Measurements from ENCODE around the gene OSBPL2.

The OSBPL2 gene

DNA sequence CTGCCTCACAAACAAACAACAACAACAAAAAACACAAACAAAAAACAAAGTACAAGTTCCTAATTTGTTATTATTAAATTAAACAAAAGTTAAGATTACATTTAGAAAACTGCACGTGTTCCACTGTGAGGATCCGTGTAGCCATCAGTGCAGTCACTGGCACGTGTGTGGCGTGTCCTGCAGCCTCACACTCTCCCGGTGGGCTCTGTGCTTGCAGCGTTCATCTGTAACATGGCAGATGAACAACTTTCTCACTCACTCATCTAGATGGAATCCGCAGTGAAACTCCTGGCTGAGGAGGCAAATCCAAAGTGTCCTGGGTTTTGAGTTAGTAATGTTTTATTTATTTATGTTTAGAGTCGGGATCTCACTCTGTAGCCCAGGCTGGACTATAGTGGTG, 51.6 kb downstream of the OSBPL2 start:
- Histone ChIP-seq H3K4me2 (ENCODE audit: insufficient read depth, low read length) (no peak overlapping the region), H3K27me3 (ENCODE audit: insufficient read depth, low read length, poor library complexity) (no peaks in the 10 kb centered on the region), H3K4me3 (ENCODE audit: low read depth in 1 of 2, low read length in 2 of 2) (no peak overlapping the region), H3K79me2 (ENCODE audit: insufficient read depth, low read length) (no peaks in the 10 kb centered on the region), H3K36me3 (ENCODE audit: insufficient read depth, low read length) (peaks cover 63% of the 10 kb centered on the region), H2AFZ (ENCODE audit: low read depth, low read length) (no peak overlapping the region), H4K20me1 (ENCODE audit: insufficient read depth, low read length) (no peaks in the 10 kb centered on the region), H3K9me3 (ENCODE audit: insufficient read depth, low read length, severe bottlenecking) (no peaks in the 10 kb centered on the region), H3K27ac (ENCODE audit: low read length) (no peak overlapping the region), H3K4me1 (ENCODE audit: insufficient read depth, low read length) (no peaks in the 10 kb centered on the region), H3K9ac (ENCODE audit: low read depth, low read length) (no peak overlapping the region)
- ATAC-seq (ENCODE audit: insufficient read depth, low read depth) (no peak), DNase-seq (no peak)
- TF ChIP-seq, protein P1, sequence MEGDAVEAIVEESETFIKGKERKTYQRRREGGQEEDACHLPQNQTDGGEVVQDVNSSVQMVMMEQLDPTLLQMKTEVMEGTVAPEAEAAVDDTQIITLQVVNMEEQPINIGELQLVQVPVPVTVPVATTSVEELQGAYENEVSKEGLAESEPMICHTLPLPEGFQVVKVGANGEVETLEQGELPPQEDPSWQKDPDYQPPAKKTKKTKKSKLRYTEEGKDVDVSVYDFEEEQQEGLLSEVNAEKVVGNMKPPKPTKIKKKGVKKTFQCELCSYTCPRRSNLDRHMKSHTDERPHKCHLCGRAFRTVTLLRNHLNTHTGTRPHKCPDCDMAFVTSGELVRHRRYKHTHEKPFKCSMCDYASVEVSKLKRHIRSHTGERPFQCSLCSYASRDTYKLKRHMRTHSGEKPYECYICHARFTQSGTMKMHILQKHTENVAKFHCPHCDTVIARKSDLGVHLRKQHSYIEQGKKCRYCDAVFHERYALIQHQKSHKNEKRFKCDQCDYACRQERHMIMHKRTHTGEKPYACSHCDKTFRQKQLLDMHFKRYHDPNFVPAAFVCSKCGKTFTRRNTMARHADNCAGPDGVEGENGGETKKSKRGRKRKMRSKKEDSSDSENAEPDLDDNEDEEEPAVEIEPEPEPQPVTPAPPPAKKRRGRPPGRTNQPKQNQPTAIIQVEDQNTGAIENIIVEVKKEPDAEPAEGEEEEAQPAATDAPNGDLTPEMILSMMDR (IDR thresholded peaks at IDR 0.05; ENCODE audit: borderline replicate concordance, extremely low read depth, low read length, poor library complexity, severe bottlenecking), result no peak
- TF ChIP-seq EZH2 (IDR thresholded peaks at IDR 0.05; ENCODE audit: borderline replicate concordance, low read depth, low read length, severe bottlenecking), result no peak

DNA sequence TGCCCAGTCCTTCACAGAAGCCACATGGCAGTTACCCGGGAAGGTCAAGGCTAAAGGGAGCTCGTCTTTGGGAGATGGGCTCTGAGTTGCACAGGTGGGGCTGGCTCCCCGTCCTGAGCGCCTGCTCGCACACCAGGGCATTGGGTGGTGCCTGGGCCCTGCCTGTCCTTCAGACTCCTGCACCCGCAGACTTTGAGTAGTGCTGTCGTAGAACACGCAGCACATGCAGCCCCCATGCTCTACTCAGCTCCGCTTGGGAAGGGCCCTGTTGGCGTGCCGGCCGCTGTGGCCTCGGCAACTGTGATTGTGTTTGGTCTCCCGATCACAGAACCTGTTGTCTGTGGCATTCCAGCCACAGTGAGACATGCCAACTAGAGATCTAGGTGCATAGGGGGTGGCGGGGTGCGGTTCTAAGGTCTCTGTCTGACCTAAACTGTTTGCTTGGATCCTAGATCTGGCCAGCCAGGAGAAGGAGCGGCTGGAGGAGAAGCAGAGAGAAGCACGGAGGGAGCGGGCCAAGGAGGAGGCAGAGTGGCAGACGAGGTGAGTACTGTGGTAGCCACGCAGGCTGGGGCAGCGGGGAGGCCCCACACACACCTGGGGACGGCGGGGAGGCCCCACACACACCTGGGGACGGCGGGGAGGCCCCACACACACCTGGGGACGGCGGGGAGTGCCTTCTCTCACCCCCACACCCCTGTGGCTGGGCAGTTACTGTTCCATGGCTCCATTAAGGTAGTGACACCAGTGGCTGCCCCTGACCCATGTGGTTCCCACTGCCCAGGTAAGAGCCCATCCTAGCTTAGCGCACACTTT, 53.1 kb downstream of the OSBPL2 start:
- H3K4me1 ChIP-seq (ENCODE audit: insufficient read depth, low read length), result no peaks in the 10 kb centered on the region
- no peaks in the 10 kb centered on the region for H3K79me2 ChIP-seq (ENCODE audit: insufficient read depth, low read length)
- H4K20me1 ChIP-seq (ENCODE audit: insufficient read depth, low read length), result no peaks in the 10 kb centered on the region; the same call in 1 of the 2 replicates
- H2AFZ ChIP-seq (ENCODE audit: low read depth, low read length), result no peak overlapping the region
- no peak for DNase-seq
- no peak for ATAC-seq (ENCODE audit: insufficient read depth, low read depth)
- H3K27ac ChIP-seq (ENCODE audit: low read length), result no peak overlapping the region
- H3K27me3 ChIP-seq (ENCODE audit: insufficient read depth, low read length, poor library complexity), result no peaks in the 10 kb centered on the region
- no peak overlapping the region for H3K4me3 ChIP-seq (ENCODE audit: low read depth in 1 of 2, low read length in 2 of 2)
- no peaks in the 10 kb centered on the region for H3K9me3 ChIP-seq (ENCODE audit: insufficient read depth, low read length, severe bottlenecking)
- no peak for TF ChIP-seq EZH2 (IDR thresholded peaks at IDR 0.05; ENCODE audit: borderline replicate concordance, low read depth, low read length, severe bottlenecking)
- TF ChIP-seq, protein P1 (IDR thresholded peaks at IDR 0.05; ENCODE audit: borderline replicate concordance, extremely low read depth, low read length, poor library complexity, severe bottlenecking), result no peak
- no peak overlapping the region for H3K9ac ChIP-seq (ENCODE audit: low read depth, low read length)
- H3K36me3 ChIP-seq (ENCODE audit: insufficient read depth, low read length), result peaks cover 67% of the 10 kb centered on the region
- no peak overlapping the region for H3K4me2 ChIP-seq (ENCODE audit: insufficient read depth, low read length)

DNA sequence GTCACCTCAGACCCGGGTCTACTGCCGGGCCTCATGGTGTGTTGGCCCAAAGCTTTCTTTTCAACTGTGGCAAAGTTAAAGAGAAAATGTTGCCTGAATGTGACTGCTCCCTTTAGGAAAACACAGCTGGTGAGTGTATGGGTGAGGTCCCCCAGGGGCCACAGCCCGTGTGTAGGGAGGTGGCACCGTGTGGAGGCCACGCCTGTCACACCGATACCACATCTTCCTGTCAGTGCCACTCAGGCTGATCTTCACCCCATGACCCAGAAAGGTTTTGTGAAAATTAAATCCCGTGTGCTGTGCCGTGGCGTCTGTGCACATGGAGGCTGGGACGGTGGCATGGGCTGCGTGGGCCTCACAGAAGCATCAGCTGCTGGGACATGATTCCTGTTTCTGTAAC, 53.8 kb downstream of the OSBPL2 start:
- Histone ChIP-seq H3K79me2 (ENCODE audit: insufficient read depth, low read length) (no peaks in the 10 kb centered on the region), H3K36me3 (ENCODE audit: insufficient read depth, low read length) (peaks cover 67% of the 10 kb centered on the region), H4K20me1 (ENCODE audit: insufficient read depth, low read length) (no peaks in the 10 kb centered on the region; the same call in 1 of the 2 replicates), H2AFZ (ENCODE audit: low read depth, low read length) (no peak overlapping the region), H3K27me3 (ENCODE audit: insufficient read depth, low read length, poor library complexity) (no peaks in the 10 kb centered on the region), H3K4me1 (ENCODE audit: insufficient read depth, low read length) (no peaks in the 10 kb centered on the region), H3K9ac (ENCODE audit: low read depth, low read length) (no peak overlapping the region), H3K9me3 (ENCODE audit: insufficient read depth, low read length, severe bottlenecking) (no peaks in the 10 kb centered on the region), H3K4me3 (ENCODE audit: low read depth in 1 of 2, low read length in 2 of 2) (no peak overlapping the region), H3K4me2 (ENCODE audit: insufficient read depth, low read length) (no peak overlapping the region), H3K27ac (ENCODE audit: low read length) (no peak overlapping the region)
- TF ChIP-seq, protein P1 (IDR thresholded peaks at IDR 0.05; ENCODE audit: borderline replicate concordance, extremely low read depth, low read length, poor library complexity, severe bottlenecking), result no peak
- no peak for TF ChIP-seq EZH2 (IDR thresholded peaks at IDR 0.05; ENCODE audit: borderline replicate concordance, low read depth, low read length, severe bottlenecking)
- DNase-seq (no peak), ATAC-seq (ENCODE audit: insufficient read depth, low read depth) (no peak)

Measured in DND-41 (cell line).